HEK293 (cell line): ENCODE measurements around the gene GJA1.

ENCODE experiments used
- CTCF ChIA-PET: fragments of 350-600 bp; formaldehyde crosslinking; extraction: SDS; loops from one replicate; lab custom pipeline; 2021; ENCODE audit warnings: antibody characterized with exemption; lab: Yijun Ruan, JAX
- POLR2A ChIA-PET: fragments of 300-600 bp; formaldehyde crosslinking; extraction: SDS; loops from one replicate; lab custom pipeline; 2020; ENCODE audit warnings: antibody characterized with exemption, inconsistent platforms; lab: Yijun Ruan, JAX
- H3K27ac ChIP-seq: fragments of 200-500 bp; sonication (Bioruptor generic); 2 replicates; pipeline ENCODE4 v1.5.1; 2014; ENCODE audit warnings: low read depth, low read length, control low read depth, inconsistent platforms; ENCODE audit errors: extremely low read depth
- H3K36me3 ChIP-seq, 2 experiments: fragments of 200-500 bp in 1 of 2; sonication (Bioruptor generic) in 1 of 2; 1 replicate in 1 of 2; 2 replicates in 1 of 2; pipeline ENCODE4 v1.5.1; 2014 to 2017; ENCODE audit warnings: inconsistent platforms in 2 of 2, low read length in 2 of 2; ENCODE audit not compliant: control insufficient read depth in 2 of 2, insufficient read depth in 1 of 2
- H3K4me1 ChIP-seq: fragments of 200-500 bp; sonication (Bioruptor generic); 2 replicates; pipeline ENCODE4 v1.5.1; 2014; ENCODE audit warnings: mild to moderate bottlenecking, low read length, inconsistent platforms; ENCODE audit not compliant: control insufficient read depth, insufficient read depth
- H3K4me3 ChIP-seq: 2 replicates; pipeline ENCODE4 v1.5.1; 2011; ENCODE audit warnings: low read depth, mild to moderate bottlenecking, control low read depth, low read length, moderate library complexity
- H3K9me3 ChIP-seq: fragments of 200-500 bp; sonication (Bioruptor generic); 2 replicates; pipeline ENCODE4 v1.5.1; 2014; ENCODE audit warnings: low read depth, low read length, inconsistent platforms; ENCODE audit not compliant: control insufficient read depth, insufficient read depth
- FEZF1 ChIP-seq: fragments of 450-650 bp; formaldehyde crosslinking; IDR thresholded peaks from 2 replicates; pipeline ENCODE4 v1.5.1; 2016; ENCODE audit warnings: missing biosample characterization, missing genetic modification characterization
- GLI2 ChIP-seq: fragments of 450-650 bp; formaldehyde crosslinking; IDR thresholded peaks from 2 replicates; pipeline ENCODE4; 2017; ENCODE audit warnings: missing biosample characterization, missing genetic modification characterization, low read depth, borderline replicate concordance
- IKZF3 ChIP-seq: fragments of 450-650 bp; IDR thresholded peaks from 2 replicates; pipeline ENCODE4 v1.5.0; 2018; ENCODE audit warnings: missing biosample characterization, mild to moderate bottlenecking, missing genetic modification characterization, moderate library complexity
- PRDM6 ChIP-seq: fragments of 450-650 bp; formaldehyde crosslinking; IDR thresholded peaks from 2 replicates; pipeline ENCODE4 v1.5.1; 2017; ENCODE audit warnings: missing biosample characterization, missing genetic modification characterization
- SP7 ChIP-seq: fragments of 450-650 bp; formaldehyde crosslinking; IDR thresholded peaks from 2 replicates; pipeline ENCODE4 v1.5.1; 2016; ENCODE audit warnings: missing biosample characterization, missing genetic modification characterization
- TCF7L2 ChIP-seq: IDR thresholded peaks from 2 replicates; pipeline ENCODE4 v1.6.1; 2011; ENCODE audit warnings: low read depth, mild to moderate bottlenecking, inconsistent platforms, low read length, moderate library complexity, borderline replicate concordance
- TSHZ1 ChIP-seq: fragments of 450-650 bp; formaldehyde crosslinking; IDR thresholded peaks from 2 replicates; pipeline ENCODE4 v1.5.1; 2016; ENCODE audit warnings: missing biosample characterization, missing genetic modification characterization, borderline replicate concordance
- ZNF146 ChIP-seq: fragments of 450-650 bp; formaldehyde crosslinking; IDR thresholded peaks from 2 replicates; pipeline ENCODE4 v1.5.1; 2016; ENCODE audit warnings: missing biosample characterization, missing genetic modification characterization
- ZNF2 ChIP-seq: fragments of 450-650 bp; formaldehyde crosslinking; IDR thresholded peaks from 2 replicates; pipeline ENCODE4 v1.5.1; 2016; ENCODE audit warnings: missing biosample characterization, missing genetic modification characterization
- ZNF391 ChIP-seq: fragments of 450-650 bp; formaldehyde crosslinking; IDR thresholded peaks from 2 replicates; pipeline ENCODE4 v1.5.1; 2016; ENCODE audit warnings: low read depth, missing biosample characterization, missing genetic modification characterization, borderline replicate concordance
- ZNF514 ChIP-seq: fragments of 450-650 bp; formaldehyde crosslinking; IDR thresholded peaks from 2 replicates; pipeline ENCODE4 v1.5.1; 2016; ENCODE audit warnings: missing biosample characterization, missing genetic modification characterization
- ZNF530 ChIP-seq: fragments of 450-650 bp; formaldehyde crosslinking; IDR thresholded peaks from 2 replicates; pipeline ENCODE4 v1.5.1; 2016; ENCODE audit warnings: low read depth, missing biosample characterization, missing genetic modification characterization
- ZNF548 ChIP-seq: fragments of 450-650 bp; formaldehyde crosslinking; IDR thresholded peaks from 2 replicates; pipeline ENCODE4 v1.5.1; 2016; ENCODE audit warnings: missing biosample characterization, missing genetic modification characterization
- ZNF629 ChIP-seq: fragments of 450-650 bp; formaldehyde crosslinking; IDR thresholded peaks from 2 replicates; pipeline ENCODE4 v1.5.1; 2017; ENCODE audit warnings: missing biosample characterization, missing genetic modification characterization
- ZNF654 ChIP-seq: fragments of 450-650 bp; formaldehyde crosslinking; IDR thresholded peaks from 2 replicates; pipeline ENCODE4 v1.5.1; 2016; ENCODE audit warnings: low read depth, missing biosample characterization, missing genetic modification characterization
- ZNF660 ChIP-seq: fragments of 450-650 bp; IDR thresholded peaks from 2 replicates; pipeline ENCODE4 v1.5.1; 2018; ENCODE audit warnings: missing biosample characterization, mild to moderate bottlenecking, missing genetic modification characterization
- ZNF76 ChIP-seq: fragments of 450-650 bp; formaldehyde crosslinking; IDR thresholded peaks from 2 replicates; pipeline ENCODE4; 2016; ENCODE audit warnings: low read depth, missing biosample characterization, missing genetic modification characterization, borderline replicate concordance
- TF ChIP-seq, protein P1 (sequence below): fragments of 450-650 bp; formaldehyde crosslinking; IDR thresholded peaks from 2 replicates; pipeline ENCODE4 v1.5.1; 2016; ENCODE audit warnings: missing biosample characterization, missing genetic modification characterization
- TF ChIP-seq, protein P2 (sequence below): fragments of 450-650 bp; formaldehyde crosslinking; IDR thresholded peaks from 2 replicates; pipeline ENCODE4 v1.5.1; 2016; ENCODE audit warnings: missing biosample characterization, missing genetic modification characterization

The GJA1 gene

GRCh38 chr6:121426686-121427085 is 8.8 kb upstream of the GJA1 start (continued):
- TF ChIP-seq, protein P1, sequence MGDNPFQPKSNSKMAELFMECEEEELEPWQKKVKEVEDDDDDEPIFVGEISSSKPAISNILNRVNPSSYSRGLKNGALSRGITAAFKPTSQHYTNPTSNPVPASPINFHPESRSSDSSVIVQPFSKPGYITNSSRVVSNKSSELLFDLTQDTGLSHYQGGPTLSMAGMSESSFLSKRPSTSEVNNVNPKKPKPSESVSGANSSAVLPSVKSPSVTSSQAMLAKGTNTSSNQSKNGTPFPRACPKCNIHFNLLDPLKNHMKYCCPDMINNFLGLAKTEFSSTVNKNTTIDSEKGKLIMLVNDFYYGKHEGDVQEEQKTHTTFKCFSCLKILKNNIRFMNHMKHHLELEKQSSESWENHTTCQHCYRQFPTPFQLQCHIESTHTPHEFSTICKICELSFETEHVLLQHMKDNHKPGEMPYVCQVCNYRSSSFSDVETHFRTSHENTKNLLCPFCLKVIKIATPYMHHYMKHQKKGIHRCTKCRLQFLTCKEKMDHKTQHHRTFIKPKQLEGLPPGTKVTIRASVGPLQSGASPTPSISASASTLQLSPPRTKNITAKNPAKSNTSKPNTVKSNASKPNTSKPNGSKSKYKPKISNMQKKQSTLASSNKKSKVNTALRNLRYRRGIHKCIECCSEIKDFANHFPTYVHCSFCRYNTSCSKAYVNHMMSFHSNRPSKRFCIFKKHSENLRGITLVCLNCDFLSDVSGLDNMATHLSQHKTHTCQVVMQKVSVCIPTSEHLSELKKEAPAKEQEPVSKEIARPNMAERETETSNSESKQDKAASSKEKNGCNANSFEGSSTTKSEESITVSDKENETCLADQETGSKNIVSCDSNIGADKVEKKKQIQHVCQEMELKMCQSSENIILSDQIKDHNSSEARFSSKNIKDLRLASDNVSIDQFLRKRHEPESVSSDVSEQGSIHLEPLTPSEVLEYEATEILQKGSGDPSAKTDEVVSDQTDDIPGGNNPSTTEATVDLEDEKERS (tag by site-specific recombination) = no peak
- TF ChIP-seq ZNF76 (tag by site-specific recombination) (no peak), TSHZ1 (no peak), ZNF530 (no peak), ZNF391 (no peak), FEZF1 (peak; percentile 48), TCF7L2 (peak; percentile 52; the same call in 1 of the 2 replicates)

DNA sequence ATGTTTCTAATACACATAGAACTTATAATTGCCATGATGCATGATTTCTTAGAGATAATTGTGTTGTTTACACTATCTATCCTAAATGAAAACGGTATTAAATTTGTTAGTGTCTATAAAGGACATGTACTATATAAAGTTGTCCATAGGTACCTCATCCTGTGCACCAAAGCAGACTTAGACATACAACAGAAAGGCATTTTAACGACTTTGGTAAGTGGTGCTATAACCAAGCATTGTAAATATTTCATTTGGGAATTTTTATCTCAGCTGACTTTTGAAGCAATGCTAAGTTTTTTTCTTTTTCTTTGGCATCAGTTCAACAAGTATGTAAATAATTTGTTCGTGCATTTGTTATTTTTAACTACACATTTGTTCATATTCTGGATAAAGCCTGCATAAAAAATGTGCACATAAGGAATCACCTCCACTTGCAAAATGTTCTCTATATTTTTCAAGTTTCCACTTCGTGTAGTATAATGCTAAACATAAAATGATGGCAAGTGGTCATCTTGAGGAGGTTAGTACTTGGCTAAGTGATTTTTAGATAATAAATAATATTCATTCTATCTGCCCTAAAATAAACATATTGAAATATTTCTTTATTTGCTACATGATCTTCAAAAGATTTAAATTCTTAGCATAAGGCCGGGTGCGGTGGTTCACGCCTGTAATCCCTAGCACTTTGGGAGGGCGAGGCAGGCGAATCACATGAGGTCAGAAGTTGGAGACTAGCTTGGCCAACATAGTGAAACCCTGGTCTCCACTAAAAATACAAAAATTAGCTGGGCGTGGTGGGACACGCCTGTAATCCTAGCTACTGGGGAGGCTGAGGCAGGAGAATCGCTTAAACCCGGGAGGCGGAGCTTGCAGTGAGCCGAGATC is 6.3 kb upstream of the GJA1 start:
- Histone ChIP-seq H3K4me3 (no peak overlapping the region), H3K27ac (no peak overlapping the region), H3K36me3 (no peaks in the 10 kb centered on the region), H3K4me1 (no peaks in the 10 kb centered on the region), H3K9me3 (no peaks in the 10 kb centered on the region)
- ChIA-PET POLR2A (interaction anchor here (0.8 kb wide), 1 partner anchor 602 kb away, joined by 5 read pairs; no protein-coding TSS in a partner anchor), CTCF (interaction anchor here (0.6 to 5.8 kb wide), 15 partner anchors 10 to 1101 kb away, joined by 3 to 88 read pairs (median 4); no protein-coding TSS in a partner anchor)
- TF ChIP-seq ZNF548 (tag by site-specific recombination) (no peak), PRDM6 (peak; percentile 43)
- TF ChIP-seq, all 188 proteins: peak for 1

DNA sequence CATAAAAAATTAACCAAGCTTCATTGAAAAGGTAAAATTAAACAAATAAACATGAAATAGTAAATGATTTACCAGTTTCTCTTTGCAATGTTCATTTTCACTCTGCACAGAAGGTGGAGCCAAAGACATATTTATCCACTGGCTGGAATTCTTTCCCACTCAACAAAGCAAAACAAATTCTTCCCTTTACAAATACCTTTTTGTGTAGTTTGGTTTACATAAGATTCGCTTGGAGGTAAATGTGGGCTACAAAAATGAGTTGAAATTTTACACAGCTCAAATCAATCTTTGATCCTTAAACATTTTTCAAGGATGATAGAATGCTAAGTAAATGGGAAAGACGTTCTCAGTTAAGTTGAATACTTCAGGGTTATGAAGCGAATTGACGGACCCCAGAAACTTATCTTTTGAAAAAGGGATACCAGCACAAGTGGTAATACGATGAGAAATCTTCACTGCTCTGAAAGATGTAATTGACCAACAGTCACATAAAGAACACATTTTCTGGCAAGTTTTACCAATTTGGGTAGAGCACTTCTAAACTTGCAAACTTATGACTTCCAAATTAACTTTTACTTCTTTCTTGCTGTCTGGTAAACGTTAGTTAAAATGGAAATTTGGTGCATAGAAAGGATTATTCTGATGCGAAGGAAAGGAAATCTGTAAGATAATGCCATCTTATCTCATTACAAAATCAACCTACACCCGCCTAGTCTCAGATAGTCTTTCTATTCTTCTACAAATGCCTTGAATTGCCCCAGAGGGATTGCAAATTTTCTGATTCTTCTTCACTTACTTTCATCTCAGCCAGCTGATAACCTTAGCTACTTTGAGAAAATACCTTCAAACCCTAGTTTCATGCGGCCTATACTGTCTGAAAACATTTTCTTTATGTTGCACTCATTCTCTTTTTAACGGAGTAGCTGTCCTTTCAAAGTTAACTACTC is 4.7 kb upstream of the GJA1 start:
- ChIA-PET CTCF (interaction anchor here (0.5 to 5.8 kb wide), 47 partner anchors 8 to 1407 kb away, joined by 3 to 88 read pairs (median 3); no protein-coding TSS in a partner anchor), POLR2A (no interaction called here)
- H3K4me1 ChIP-seq = no peaks in the 10 kb centered on the region
- H3K27ac ChIP-seq = no peak overlapping the region
- H3K9me3 ChIP-seq = no peaks in the 10 kb centered on the region
- H3K4me3 ChIP-seq = no peak overlapping the region
- H3K36me3 ChIP-seq = no peaks in the 10 kb centered on the region
- no peak for TF ChIP-seq SP7 (tag by site-specific recombination)
- 0 out of 2 replicates have a peak, but pooled peaks have one; percentile 30 for TF ChIP-seq ZNF2
- no peak for TF ChIP-seq ZNF514
- TF ChIP-seq ZNF629 (tag by site-specific recombination) = no peak
- TF ChIP-seq ZNF146 (tag by site-specific recombination) = no peak
- peak; percentile 92 for TF ChIP-seq ZNF654 (tag by site-specific recombination)
- TF ChIP-seq, protein P2, sequence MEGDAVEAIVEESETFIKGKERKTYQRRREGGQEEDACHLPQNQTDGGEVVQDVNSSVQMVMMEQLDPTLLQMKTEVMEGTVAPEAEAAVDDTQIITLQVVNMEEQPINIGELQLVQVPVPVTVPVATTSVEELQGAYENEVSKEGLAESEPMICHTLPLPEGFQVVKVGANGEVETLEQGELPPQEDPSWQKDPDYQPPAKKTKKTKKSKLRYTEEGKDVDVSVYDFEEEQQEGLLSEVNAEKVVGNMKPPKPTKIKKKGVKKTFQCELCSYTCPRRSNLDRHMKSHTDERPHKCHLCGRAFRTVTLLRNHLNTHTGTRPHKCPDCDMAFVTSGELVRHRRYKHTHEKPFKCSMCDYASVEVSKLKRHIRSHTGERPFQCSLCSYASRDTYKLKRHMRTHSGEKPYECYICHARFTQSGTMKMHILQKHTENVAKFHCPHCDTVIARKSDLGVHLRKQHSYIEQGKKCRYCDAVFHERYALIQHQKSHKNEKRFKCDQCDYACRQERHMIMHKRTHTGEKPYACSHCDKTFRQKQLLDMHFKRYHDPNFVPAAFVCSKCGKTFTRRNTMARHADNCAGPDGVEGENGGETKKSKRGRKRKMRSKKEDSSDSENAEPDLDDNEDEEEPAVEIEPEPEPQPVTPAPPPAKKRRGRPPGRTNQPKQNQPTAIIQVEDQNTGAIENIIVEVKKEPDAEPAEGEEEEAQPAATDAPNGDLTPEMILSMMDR (tag by site-specific recombination) = 0 out of 2 replicates have a peak, but pooled peaks have one; percentile 35
- peak; percentile 57; the same call in 1 of the 2 replicates for TF ChIP-seq IKZF3 (tag by site-specific recombination)
- no peak for TF ChIP-seq GLI2 (tag by site-specific recombination)
- TF ChIP-seq ZNF660 (tag by site-specific recombination) = peak; percentile 55; the same call in 1 of the 2 replicates
